GM21447 (cell line): ENCODE results near the gene MYO5A.
A peak's percentile ranks its signal among the peaks of the same experiment; 100 is the strongest.
"Not testable (repeated sequence)": the region's sequence is repeated elsewhere in the genome, so short reads cannot be mapped to it uniquely, and the experiment has no call there.

Source experiments
- ATAC-seq: cut with Tn5 transposase; IDR thresholded peaks from one replicate; pipeline ENCODE4 v1.9.1; 2021; ENCODE audit not compliant: unreplicated experiment

MYO5A gene

DNA sequence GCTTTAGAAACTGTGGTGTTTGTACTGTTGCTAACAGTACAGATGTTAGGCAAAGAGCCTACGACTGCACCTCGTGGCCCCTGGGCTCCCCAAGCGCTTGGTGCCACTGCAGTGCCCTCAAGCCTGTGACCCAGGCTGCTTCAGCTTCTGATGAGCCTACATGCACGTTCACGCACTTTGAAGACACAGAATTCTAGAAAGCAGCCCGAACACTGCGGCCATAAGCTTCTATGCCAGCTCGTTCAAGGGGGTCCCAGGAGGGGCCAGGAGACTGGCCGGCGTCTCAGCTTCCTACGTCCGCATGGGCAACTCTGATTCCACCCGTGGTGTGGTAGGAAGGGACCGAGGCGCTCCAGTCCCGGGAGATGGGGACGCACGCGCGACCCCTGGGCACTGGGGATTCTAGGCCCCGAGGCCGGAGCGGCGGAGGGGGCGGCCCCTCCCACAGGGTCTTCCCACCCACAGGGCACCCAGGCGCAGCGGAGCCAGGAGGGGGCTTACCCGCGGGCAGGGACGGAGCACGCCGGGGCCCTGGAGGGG is 233.7 kb downstream of the MYO5A start:
- no peak for ATAC-seq

GRCh38 chr15:52292780-52293392 is 235.8 kb downstream of the MYO5A start:
- ATAC-seq, result no peak

DNA sequence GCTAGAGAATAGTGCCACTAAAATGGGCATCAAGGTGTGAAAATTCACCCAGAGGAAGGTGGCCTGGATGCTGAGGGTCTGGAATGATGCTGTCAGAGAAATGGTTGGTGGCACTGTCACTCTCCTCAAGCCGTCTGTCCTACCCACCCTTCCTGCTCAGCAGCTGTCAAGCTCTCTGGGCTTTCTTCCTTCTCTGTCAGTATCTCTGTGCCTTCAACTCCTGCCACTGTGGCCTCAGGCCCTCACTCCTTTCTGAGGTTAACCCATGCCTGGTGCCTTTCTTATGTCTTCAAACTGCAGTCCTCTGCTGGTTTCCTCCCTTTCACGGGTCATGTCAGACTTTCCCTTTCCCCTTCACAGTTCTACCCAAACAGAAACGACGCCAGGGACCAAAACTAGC is 237.5 kb downstream of the MYO5A start:
- peak; percentile 52 for ATAC-seq

DNA sequence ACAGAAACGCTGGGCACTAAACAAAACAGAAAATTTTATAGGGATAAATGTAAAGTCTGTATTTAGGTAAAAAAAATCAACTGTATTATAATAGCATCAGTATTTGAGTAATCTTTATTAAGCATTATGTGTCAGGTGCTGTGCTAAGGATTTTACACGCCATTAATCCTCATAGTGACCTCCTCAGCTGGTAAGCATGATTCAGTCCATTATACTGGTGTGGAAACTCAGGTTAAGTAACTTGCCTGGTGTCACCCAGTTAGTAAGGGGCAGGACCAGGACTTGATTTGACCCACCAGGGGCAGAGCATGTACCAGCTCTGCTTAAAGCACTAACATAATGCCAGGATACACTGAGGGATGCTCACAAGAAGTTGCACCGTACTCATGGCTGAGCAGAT is 237.9 kb downstream of the MYO5A start:
- ATAC-seq, result no peak

DNA sequence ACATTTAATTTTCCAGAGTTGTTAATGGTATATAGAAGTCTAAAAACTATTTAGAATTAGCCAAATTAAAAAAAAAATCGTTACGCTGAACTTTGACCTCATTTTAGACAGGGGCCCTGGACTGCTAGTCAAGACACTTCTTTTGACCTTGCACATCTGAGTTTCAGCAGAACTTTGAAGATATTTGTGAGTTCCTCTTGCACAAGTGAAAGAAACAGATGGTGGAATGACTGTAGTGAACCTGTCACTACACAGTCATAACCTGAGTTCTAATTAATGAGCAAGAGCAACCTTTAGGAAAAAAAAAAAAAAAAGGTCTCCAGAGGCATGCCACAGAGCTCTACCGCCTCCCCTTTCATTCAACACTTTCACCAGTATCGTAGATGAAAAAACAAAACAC is 238.4 kb downstream of the MYO5A start:
- no peak for ATAC-seq

DNA sequence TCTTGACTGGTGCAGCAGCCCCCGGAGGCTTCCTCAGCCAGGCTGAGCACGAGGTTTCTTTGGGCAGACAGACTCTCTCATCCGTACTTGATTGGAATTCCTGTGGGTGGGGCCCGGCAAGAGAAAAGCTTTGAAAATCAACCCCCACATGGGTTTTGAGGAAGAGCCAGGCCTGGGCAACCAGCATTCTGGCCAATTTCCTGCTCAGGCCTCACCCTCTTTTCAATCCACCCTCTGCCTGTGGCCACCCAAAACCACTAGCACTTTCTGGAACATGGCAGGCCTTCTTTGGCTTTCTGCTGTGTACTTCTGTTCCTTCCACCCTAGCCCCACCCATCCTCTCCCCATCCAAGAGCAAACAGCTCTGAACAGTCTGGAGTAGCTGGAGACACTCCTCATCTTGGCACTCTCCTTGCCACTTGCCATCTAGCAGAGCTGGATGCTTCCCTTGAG is 239.0 kb downstream of the MYO5A start:
- ATAC-seq, result no peak

- ATAC-seq, result no peak
These were observed 239.7 kb downstream of the MYO5A start for GRCh38 chr15:52288986-52289385.

- ATAC-seq, result no peak
These were observed 240.4 kb downstream of the MYO5A start for GRCh38 chr15:52288051-52288942.

- ATAC-seq, result no peak
These were observed 241.6 kb downstream of the MYO5A start for GRCh38 chr15:52287114-52287513.

DNA sequence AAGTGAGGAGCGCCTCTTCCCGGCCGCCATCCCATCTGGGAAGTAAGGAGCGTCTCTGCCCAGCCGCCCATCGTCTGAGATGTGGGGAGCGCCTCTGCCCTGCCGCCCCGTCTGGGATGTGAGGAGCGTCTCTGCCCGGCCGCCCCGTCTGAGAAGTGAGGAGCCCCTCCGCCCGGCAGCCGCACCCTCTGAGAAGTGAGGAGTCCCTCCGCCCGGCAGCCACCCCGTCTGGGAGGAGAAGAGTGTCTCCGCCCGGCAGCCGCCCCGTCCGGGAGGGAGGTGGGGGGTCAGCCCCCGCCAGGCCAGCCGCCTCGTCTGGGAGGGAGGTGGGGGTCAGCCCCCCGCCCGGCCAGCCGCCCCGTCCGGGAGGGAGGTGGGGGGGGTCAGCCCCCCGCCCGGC is 242.7 kb downstream of the MYO5A start:
- not testable (repeated sequence) for ATAC-seq

DNA sequence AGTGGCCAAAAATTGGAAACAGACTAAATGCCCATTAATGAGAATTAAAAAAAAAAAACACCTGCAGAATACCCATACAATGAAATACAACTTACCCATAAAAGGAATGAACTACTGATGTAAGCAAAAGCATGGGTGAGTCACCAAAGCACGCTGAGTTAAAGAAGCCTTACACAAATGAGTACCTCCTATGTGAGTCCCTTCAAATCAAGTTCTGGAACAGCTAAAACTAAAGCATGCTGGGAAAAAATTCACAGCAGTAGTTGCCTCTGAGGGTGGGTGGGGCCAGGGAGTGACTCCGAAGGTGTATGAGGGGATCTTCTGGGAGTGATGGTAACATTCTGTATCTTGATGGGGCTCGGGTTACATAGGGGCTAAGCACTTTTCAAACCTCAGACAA is 244.5 kb downstream of the MYO5A start:
- no peak for ATAC-seq

- no peak for ATAC-seq
These were observed 245.4 kb downstream of the MYO5A start for GRCh38 chr15:52283281-52283680.

- ATAC-seq, result no peak
These were observed 246.3 kb downstream of the MYO5A start for GRCh38 chr15:52282418-52282817.

DNA sequence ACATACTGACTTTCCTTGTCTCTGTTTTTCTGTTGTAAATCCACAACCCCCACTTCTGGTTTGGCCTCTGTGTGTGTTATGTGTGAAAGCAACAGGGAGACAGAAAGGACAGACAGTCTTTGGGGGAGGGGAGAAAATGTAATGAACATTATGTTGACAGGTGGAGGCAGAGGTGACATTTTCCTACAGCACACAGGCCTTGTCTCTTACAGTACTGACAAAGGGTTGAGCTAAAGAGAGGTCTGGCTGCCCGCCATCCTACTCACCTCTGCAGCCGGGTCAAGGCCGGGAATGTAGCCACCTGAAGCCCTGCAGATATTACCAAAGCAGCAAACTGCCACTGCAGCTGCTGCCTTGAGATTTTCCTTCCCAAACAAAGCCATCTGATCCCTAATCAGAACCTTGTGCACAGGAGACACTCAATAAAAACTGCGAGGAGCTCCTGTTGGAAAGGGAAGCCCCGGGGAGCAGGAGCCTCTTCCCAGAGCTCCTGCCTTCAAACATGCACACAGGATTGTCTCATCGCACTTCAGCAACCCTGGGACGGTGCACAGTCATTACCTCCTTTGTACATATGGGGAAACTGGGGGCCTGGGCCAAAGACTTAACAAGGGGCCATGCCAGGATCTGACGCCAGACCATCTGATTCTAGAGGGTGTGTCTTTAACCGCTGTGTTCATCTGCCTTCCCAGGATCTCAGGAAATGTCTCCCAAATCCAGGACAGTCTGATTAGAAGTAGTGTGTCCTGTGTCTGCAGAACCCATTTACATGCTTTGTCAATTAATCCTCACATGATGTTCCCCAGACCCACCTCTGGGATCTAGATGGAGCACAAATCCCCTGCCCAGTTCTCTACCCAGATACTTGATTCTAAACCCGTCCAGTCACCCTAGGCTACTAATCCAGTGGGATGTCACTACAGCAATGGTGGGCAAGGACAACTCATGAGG is 247.3 kb downstream of the MYO5A start:
- ATAC-seq, result no peak

DNA sequence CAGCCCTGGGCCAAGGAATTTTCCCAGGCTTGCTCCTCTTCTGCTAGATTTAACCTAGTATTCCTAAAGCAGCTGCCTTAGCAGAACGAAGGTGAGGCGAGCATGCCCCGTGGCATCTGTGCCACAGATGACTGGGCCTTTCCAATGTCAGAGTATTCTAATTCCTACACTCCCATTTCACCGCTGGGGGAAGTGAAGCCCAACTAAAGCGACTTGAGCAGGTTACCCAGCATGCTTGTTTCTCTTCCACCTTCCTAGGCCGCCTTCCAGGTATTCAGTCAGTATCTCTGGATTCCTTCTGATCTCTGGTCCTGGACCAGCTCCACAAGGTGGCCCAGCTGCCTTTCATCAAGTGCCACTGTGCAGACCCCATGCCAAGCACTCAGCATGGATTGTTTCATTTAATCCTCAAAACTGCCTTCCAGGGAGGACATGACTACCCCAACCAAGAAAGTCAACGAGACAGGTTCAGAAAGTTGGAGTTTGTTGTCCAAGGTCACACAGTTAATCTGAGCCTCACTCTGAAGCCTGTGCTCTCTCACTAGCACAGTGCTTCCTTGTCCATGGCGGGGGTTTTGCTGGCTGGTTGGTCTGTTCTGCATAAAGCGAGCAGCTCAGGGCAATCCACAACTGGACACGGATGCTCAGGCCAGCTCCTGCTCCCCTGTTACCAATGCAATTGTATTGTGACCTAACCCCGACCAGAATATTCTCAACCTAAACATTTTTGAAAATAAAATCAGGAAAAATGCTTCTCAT is 248.2 kb downstream of the MYO5A start:
- no peak for ATAC-seq

DNA sequence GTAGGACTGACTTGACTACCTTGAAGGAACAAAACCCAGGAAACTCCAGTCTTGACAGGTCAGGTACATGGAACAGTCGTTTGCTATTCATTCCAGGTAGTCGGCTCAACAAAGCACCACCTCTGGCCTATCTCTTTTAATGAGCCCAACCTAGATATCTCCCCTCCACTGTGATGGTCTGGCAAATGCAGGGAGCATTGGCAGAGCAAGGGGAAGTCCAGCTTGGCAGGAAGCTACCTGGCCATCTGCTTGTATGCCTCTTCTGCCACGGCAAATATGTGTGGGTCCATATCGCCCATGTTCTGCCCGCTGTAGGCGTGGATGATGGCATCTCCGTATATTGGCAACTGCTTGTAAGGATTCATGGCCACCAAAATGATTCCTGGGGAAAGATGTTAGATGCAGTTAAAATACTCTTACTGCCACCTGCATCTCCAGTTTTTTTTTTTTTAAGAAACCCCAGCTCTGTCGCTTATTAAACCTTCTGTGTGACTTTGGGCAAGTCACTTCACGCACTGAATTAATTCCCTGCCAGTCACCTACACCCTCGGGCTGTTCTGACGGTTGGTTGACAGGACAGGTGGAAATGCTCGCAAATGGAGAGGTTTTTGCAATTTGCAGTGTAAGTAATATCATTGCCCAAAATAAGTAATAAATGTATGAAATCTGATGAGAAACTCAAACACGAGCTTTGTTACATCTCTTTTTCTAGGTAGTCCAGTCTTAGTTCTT is 249.9 kb downstream of the MYO5A start:
- no peak for ATAC-seq

GRCh38 chr15:52278135-52278534 is 250.5 kb downstream of the MYO5A start:
- ATAC-seq, result no peak

DNA sequence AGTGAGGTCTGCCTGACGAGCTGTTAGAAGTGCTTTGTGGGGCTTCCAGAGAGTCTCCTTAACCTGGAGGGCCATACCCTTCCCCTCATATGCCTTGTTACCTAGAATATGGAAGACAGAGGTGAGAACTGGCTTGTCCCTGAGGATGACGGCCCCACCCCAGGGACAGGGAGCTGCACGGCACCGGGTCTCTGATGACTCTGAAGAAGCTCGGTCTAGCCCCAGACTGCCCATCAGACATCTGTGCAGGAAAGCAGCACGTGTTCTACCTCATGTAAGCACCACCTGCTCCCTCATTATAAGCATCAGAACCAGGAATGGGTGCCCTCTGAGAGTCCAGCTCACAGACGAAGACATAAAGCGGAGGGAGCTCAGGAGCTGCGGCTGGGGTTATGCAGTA is 251.1 kb downstream of the MYO5A start:
- no peak for ATAC-seq

GRCh38 chr15:52276256-52276770 is 252.4 kb downstream of the MYO5A start:
- no peak for ATAC-seq
